Left cardiac atrium (tissue), 4 donors: ENCODE results near the gene BNIPL. TPM values are rescaled to one million over a fixed set of nuclear protein-coding genes. Genes with fewer than 3 reads are reported as not detected.

ENCODE experiments used
- ATAC-seq, 2 donors: fragments of 200-7000 bp; cut with Tn5 transposase; one replicate each; pipeline ENCODE4 v1.9.1; 2020; ENCODE audit warnings: mild to moderate bottlenecking in 2 of 2, moderate library complexity in 2 of 2
- DNase-seq: peaks from one replicate; pipeline ENCODE4 v3.0.0-alpha.2; 2020
- intact Hi-C, 2 donors: fragments of 100-400 bp; cut with DNase I; formaldehyde crosslinking; loops; one replicate each; pipeline versions ENCODE4 v1.14.1 to v1.15.1; 2022 to 2023
- long read RNA-seq: library from polyadenylated mRNA; unstranded; transcript quantifications from one replicate; pipeline ENCODE4 v2.0.0, GENCODE V29; 2021
- total RNA-seq, 2 donors: library from RNA; stranded (reverse); fragmentation: NEBNext Ultra II Directional; extraction: Animal tissue kit (Norgen Biotek cat#: 25700); gene quantifications; one replicate each; pipeline ENCODE4 v1.2.1, GENCODE V29; 2021
- donor health status: DM: no; HTN: yes; CAD: no.
- donor health status: DM: no; HTN: yes; CAD: no; lungs with severe emphysema.
- donor health status: DM: yes; HTN: yes; CAD: no.
- donor health status: Dilated cardiomyopathy.

BNIPL gene
- total RNA-seq: under 1 TPM; 0.15 to 0.16 TPM
- long read RNA-seq: 0 reads

- DNase-seq (no peak), ATAC-seq (no peak)
- intact Hi-C loops: no loop called here
Observed at GRCh38 chr1:151036356-151036755, at the start of gene BNIPL. Gene BNIPL (plus strand): TSS chr1:151036586. CDS start chr1:151036726, 140 bp downstream.

GRCh38 chr1:150987924-150988323 is 48.5 kb upstream of the BNIPL start:
- intact Hi-C loops: no loop called here

GRCh38 chr1:150992626-150993025 is 43.8 kb upstream of the BNIPL start:
- ATAC-seq (no peak), DNase-seq (no peak)
- intact Hi-C loops: no loop called here

More at GRCh38 chr1:150987924-150988323, 48.5 kb upstream of the BNIPL start:
- no peak for ATAC-seq
- DNase-seq: no peak

- intact Hi-C loops: no loop called here
- ATAC-seq (no peak), DNase-seq (no peak)
Observed at GRCh38 chr1:150994248-150994647, 42.1 kb upstream of the BNIPL start.

- no peak for DNase-seq
- intact Hi-C loops: no loop called here
- ATAC-seq: peak in 1 of 2 donors; percentile 46
Observed at GRCh38 chr1:150995460-150995859, 40.9 kb upstream of the BNIPL start.

- ATAC-seq: peak; percentile 59 to 62
- peak; percentile 37 for DNase-seq
Observed at GRCh38 chr1:150995896-150996295, 40.5 kb upstream of the BNIPL start.

GRCh38 chr1:150997126-150997872 is 39.1 kb upstream of the BNIPL start:
- intact Hi-C loops: no loop called here
- no peak for ATAC-seq

More at GRCh38 chr1:150995896-150996295, 40.5 kb upstream of the BNIPL start:
- intact Hi-C loops: no loop called here

GRCh38 chr1:150997949-150998348 is 38.4 kb upstream of the BNIPL start:
- intact Hi-C loops: loop anchor here in 1 of 2 donors (1.0 kb wide), 1 partner anchor 9 kb away; no protein-coding TSS in a partner anchor
- ATAC-seq (no peak), DNase-seq (no peak)

More at GRCh38 chr1:150997126-150997872, 39.1 kb upstream of the BNIPL start:
- no peak for DNase-seq

- intact Hi-C loops: no loop called here
- DNase-seq (no peak), ATAC-seq (no peak)
Observed at GRCh38 chr1:150999051-150999674, 37.2 kb upstream of the BNIPL start.

GRCh38 chr1:150999926-151000325 is 36.5 kb upstream of the BNIPL start:
- intact Hi-C loops: loop anchor here in 1 of 2 donors (10.0 kb wide), 1 partner anchor 55 kb away; the partner anchor contains the start of gene CDC42SE1
- ATAC-seq: no peak
- DNase-seq: no peak

GRCh38 chr1:151000408-151000807 is 36.0 kb upstream of the BNIPL start:
- ATAC-seq (no peak), DNase-seq (no peak)
- intact Hi-C loops: loop anchor here in 1 of 2 donors (10.0 kb wide), 1 partner anchor 54 kb away; the partner anchor contains the start of gene CDC42SE1

GRCh38 chr1:151001602-151002001 is 34.8 kb upstream of the BNIPL start:
- ATAC-seq (no peak), DNase-seq (no peak)
- intact Hi-C loops: loop anchor here (2.0 to 10.0 kb wide), 2 partner anchors 21 to 53 kb away; partner anchors contain the start of gene CDC42SE1 (in 1 of the 2)

- ATAC-seq (no peak), DNase-seq (no peak)
- intact Hi-C loops: loop anchor here (2.0 to 10.0 kb wide), 2 partner anchors 21 to 53 kb away; partner anchors contain the start of gene CDC42SE1 (in 1 of the 2)
Observed at GRCh38 chr1:151002051-151002450, 34.3 kb upstream of the BNIPL start.

- intact Hi-C loops: loop anchor here (2.0 to 10.0 kb wide), 2 partner anchors 22 to 52 kb away; partner anchors contain the start of gene CDC42SE1 (in 1 of the 2)
- DNase-seq (no peak), ATAC-seq (no peak)
Observed at GRCh38 chr1:151002611-151003010, 33.8 kb upstream of the BNIPL start.

GRCh38 chr1:151003180-151003579 is 33.2 kb upstream of the BNIPL start:
- intact Hi-C loops: loop anchor here (2.0 to 10.0 kb wide), 2 partner anchors 22 to 52 kb away; partner anchors contain the start of gene CDC42SE1 (in 1 of the 2)
- ATAC-seq (no peak), DNase-seq (no peak)

- DNase-seq (no peak), ATAC-seq (no peak)
- intact Hi-C loops: loop anchor here in 1 of 2 donors (10.0 kb wide), 1 partner anchor 49 kb away; the partner anchor contains the start of gene CDC42SE1
Observed at GRCh38 chr1:151005729-151006319, 30.6 kb upstream of the BNIPL start.

- ATAC-seq: peak; percentile 79 to 82
- intact Hi-C loops: loop anchor here in 1 of 2 donors (10.0 kb wide), 1 partner anchor 48 kb away; the partner anchor contains the start of gene CDC42SE1
Observed at GRCh38 chr1:151006327-151007052, 29.9 kb upstream of the BNIPL start, which contains the start of gene MINDY1. Gene MINDY1 (minus strand): TSS chr1:151006902. CDS start chr1:151002617, 4,285 bp downstream.

GRCh38 chr1:151007853-151008243 is 28.5 kb upstream of the BNIPL start:
- intact Hi-C loops: loop anchor here in 1 of 2 donors (10.0 kb wide), 1 partner anchor 47 kb away; the partner anchor contains the start of gene CDC42SE1

More at GRCh38 chr1:151006327-151007052, 29.9 kb upstream of the BNIPL start, which contains the start of gene MINDY1:
- peak; percentile 72 for DNase-seq

More at GRCh38 chr1:151007853-151008243, 28.5 kb upstream of the BNIPL start:
- no peak for DNase-seq
- ATAC-seq: no peak
